Measurements from ENCODE around the gene PRIMPOL. TPM values are rescaled to one million over a fixed set of nuclear protein-coding genes. Genes with fewer than 3 reads are reported as not detected.

PRIMPOL gene
- total and polyA plus RNA-seq, 8 donors = 11.5 to 88.8 (median 22.3) TPM

DNA sequence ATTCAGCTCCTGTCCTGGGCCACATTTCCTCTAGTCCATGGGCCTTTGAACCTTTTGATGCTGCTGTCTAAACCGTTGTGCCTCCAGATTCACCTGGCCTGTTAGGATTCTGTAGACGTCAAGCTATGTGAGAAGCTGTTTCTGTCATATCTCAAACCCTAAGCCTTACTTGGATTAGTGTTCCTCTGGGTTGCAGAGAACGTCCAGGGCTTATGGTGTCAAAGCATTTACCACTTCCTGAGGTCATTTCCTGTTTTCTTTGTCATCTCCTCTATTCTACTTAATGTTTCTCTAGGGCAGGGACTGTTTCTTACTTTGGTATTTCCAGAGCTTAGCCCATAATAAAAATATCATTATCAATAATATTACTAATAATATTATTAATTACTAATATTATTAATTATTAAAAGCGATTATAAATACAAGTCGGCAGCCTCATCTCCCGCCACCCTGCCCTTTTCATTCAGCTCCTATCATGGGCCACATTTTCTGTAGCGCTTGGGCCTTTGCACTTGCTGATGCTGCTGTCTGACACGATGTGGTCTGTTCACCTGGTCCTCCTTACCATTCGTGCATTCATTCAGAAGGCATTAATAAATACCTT is 19.1 kb downstream of the PRIMPOL start:
- intact Hi-C loops (cut with DNase I; ENCODE audit: low total_unique reads) = no loop called here
- WGBS, 5 donors = 82 to 89% (median 83%) methylated on average over 9 of the region's 9 CpGs
- peak overlapping the region in 4 of 5 donors; percentile 42 to 75 (median 60) for H3K27ac ChIP-seq
- DNase-seq = peak in 1 of 2 donors; percentile 40
- peaks cover 12 to 79% (median 49%) of the 10 kb centered on the region in 4 donors for H3K36me3 ChIP-seq
- H3K4me3 ChIP-seq = no peak overlapping the region
- TF ChIP-seq CTCF (IDR thresholded peaks at IDR 0.05) = no peak
- no peak for TF ChIP-seq EP300 (IDR thresholded peaks at IDR 0.05)
- no peak for TF ChIP-seq POLR2A (IDR thresholded peaks at IDR 0.05)
- TF ChIP-seq POLR2AphosphoS5 (IDR thresholded peaks at IDR 0.05) = no peak
- peaks cover 3 to 31% (median 17%) of the 10 kb centered on the region in 4 donors for H3K4me1 ChIP-seq
- H3K9me3 ChIP-seq = no peaks in the 10 kb centered on the region
- H3K27me3 ChIP-seq = no peaks in the 10 kb centered on the region

DNA sequence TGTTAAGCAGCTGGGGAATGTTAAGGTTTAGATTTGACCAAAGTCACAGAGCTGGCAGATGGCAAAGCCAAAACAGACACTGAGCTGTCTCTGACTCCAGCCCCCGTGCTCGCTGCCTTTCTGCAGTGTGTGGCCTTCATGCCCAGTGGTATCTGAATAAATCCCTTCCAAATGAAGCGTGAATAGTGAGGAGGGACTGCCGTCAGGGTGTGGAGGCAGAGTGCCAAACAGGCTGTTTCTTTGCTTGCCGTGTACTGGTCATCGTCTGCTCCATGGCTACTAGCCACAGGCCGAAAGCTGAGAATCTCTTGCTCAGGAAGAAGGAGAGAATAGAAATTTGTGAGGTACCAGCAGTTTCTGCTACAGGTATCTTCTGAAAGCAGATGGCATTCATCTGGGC is 19.7 kb downstream of the PRIMPOL start:
- Histone ChIP-seq H3K36me3 (peaks cover 12 to 85% (median 54%) of the 10 kb centered on the region in 4 donors), H3K27me3 (no peaks in the 10 kb centered on the region), H3K9me3 (no peaks in the 10 kb centered on the region), H3K4me3 (no peak overlapping the region), H3K27ac (peak overlapping the region in 2 of 5 donors; percentile 15 to 56), H3K4me1 (peaks cover 3 to 31% (median 17%) of the 10 kb centered on the region in 4 donors)
- no peak for DNase-seq
- intact Hi-C loops (cut with DNase I; ENCODE audit: low total_unique reads) = no loop called here
- TF ChIP-seq POLR2A (IDR thresholded peaks at IDR 0.05) = no peak
- no peak for TF ChIP-seq POLR2AphosphoS5 (IDR thresholded peaks at IDR 0.05)
- no peak for TF ChIP-seq CTCF (IDR thresholded peaks at IDR 0.05)
- no peak for TF ChIP-seq EP300 (IDR thresholded peaks at IDR 0.05)
- 58 to 81% (median 63%) methylated on average over 7 of the region's 7 CpGs for WGBS, 5 donors

DNA sequence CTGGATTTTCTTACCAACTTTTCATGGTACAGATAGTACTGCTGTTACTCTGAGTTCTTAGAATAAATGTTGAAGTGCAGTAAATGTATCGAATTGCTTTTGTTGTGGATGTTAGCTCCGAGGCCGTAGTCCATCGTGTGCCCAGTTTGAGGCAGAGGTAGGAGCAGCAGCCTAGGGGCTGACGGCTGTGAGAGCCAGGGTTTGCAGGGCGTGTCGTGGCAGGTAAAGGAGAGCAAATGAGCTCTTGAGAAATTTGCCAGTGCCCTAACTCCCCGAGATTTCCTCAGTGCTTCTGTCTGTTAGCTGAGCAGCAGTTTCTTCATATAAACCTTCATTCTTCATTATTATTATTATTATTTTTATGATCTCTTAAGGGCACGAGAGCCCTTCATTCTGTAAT is 21.6 kb downstream of the PRIMPOL start:
- H3K36me3 ChIP-seq = peaks cover 12 to 85% (median 58%) of the 10 kb centered on the region in 4 donors

DNA sequence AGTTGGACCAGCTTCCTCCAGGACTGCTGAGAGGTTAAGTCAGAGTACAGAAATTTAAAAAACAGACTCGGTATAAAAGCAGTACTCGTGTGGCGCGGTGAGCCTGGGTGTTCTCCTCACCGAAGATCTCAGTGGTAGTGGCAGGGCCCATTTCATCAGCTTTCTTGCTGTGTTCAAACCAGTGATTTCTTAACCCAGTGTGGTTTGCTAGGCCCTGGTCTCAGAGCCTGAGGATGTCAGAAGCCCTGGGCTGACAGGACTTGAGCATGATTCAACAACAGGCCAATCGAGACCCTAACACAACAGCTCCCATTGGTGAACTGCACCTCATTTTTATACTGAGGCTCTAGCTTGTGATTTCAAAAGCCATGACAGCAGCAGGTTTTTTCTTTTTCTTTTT is 23.2 kb downstream of the PRIMPOL start:
- TF ChIP-seq EP300 (IDR thresholded peaks at IDR 0.05) (no peak), POLR2A (IDR thresholded peaks at IDR 0.05) (no peak), CTCF (IDR thresholded peaks at IDR 0.05) (no peak), POLR2AphosphoS5 (IDR thresholded peaks at IDR 0.05) (no peak)
- peaks cover 0 to 22% (median 11%) of the 10 kb centered on the region in 4 donors for H3K4me1 ChIP-seq
- peaks cover 12 to 70% (median 51%) of the 10 kb centered on the region in 4 donors for H3K36me3 ChIP-seq
- no peaks in the 10 kb centered on the region for H3K27me3 ChIP-seq
- DNase-seq = no peak
- H3K27ac ChIP-seq = no peak overlapping the region
- H3K4me3 ChIP-seq = no peak overlapping the region
- no peaks in the 10 kb centered on the region for H3K9me3 ChIP-seq
- 92 to 97% (median 95%) methylated on average over 6 of the region's 6 CpGs for WGBS, 5 donors
- intact Hi-C loops (cut with DNase I; ENCODE audit: low total_unique reads) = no loop called here

More for the DNA sequence above, 21.6 kb downstream of the PRIMPOL start:
- Histone ChIP-seq H3K27ac (no peak overlapping the region), H3K4me3 (no peak overlapping the region), H3K9me3 (no peaks in the 10 kb centered on the region), H3K27me3 (no peaks in the 10 kb centered on the region), H3K4me1 (peaks cover 3 to 31% (median 16%) of the 10 kb centered on the region in 4 donors)
- TF ChIP-seq EP300 (IDR thresholded peaks at IDR 0.05) (no peak), POLR2AphosphoS5 (IDR thresholded peaks at IDR 0.05) (no peak), POLR2A (IDR thresholded peaks at IDR 0.05) (no peak), CTCF (IDR thresholded peaks at IDR 0.05) (no peak)
- intact Hi-C loops (cut with DNase I; ENCODE audit: low total_unique reads) = no loop called here
- peak; percentile 16 to 39 for DNase-seq
- 37 to 59% (median 55%) methylated on average over 9 of the region's 9 CpGs for WGBS, 5 donors

Measured in stomach (tissue), 9 donors.